GM23248 (cell line): ENCODE data around the gene CFAP65.
A peak's percentile ranks its signal among the peaks of the same experiment; 100 is the strongest.

ENCODE experiments used
- EZH2 ChIP-seq: fragments of 200-600 bp; sonication (generic); IDR thresholded peaks from 2 replicates; pipeline ENCODE4 v1.6.1; 2018; ENCODE audit warnings: antibody characterized with exemption, mild to moderate bottlenecking; ENCODE audit not compliant: insufficient read depth, poor library complexity, severe bottlenecking
- EZH2phosphoT487 ChIP-seq: fragments of 200-600 bp; sonication (generic); IDR thresholded peaks from 2 replicates; pipeline ENCODE4 v1.6.1; 2018; ENCODE audit warnings: antibody characterized with exemption, moderate library complexity, mild to moderate bottlenecking, low read depth; ENCODE audit not compliant: insufficient read depth

DNA sequence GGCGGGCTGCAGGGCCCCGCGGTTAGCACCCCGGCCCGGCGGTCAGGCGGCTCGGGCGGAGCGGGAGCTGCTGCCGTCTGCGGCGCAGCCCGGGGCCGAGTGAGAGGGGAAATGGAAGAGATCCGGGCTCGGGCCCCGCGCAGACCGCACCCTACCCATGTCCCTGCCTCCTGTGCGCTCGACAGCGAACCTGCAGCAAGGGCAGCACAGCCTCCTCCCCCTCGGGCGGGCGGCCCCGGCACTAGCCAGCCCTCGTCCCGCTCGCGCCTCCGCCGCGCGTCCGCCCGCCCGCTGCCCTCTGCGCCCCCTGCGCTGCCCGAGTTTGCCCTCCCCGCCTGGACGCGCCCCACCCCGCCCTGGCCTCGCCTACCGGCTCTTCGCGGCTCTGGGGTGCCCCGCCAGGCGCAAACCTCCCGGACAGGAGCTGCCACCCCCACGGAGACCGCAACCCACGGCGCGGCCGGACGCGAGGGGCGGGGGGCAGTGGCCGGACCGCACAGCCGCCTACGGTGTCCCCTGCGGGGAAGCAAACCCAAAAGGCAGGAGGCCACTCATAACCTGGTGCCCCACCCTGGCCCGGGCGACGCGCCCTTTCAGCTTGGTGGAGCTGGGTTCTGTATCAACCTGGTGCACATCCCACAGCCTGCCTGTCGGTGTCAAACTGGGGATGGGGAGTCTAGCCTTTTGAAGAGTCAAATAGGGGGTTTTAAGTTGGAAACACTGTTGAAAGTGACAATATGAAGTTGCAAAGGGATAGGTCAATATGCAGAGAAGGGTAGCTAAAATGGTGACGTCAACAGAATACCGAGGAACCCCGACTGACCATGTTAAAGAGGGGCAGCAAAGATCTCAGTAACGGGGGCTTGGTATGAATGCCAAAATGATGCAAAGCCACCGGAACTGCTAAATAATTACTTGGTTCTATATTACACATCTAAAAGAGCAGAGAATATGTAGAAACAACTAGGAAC, 19.8 kb upstream of the CFAP65 start, which contains the start of gene IHH:
- peak; percentile 72; the same call in 1 of the 2 replicates for TF ChIP-seq EZH2phosphoT487
- peak; percentile 93 for TF ChIP-seq EZH2
